Type B pancreatic cell (in vitro differentiated cells): Measurements from ENCODE around the gene EFNA4. TPM values are rescaled to one million over a fixed set of nuclear protein-coding genes. Genes with fewer than 3 reads are reported as not detected.

Experiments
- DNase-seq: peaks from one replicate; pipeline ENCODE4 v3.0.0; 2021; ENCODE audit warnings: mixed read lengths; ENCODE audit not compliant: unreplicated experiment; ENCODE audit errors: extremely low spot score
- H3K27ac Mint-ChIP-seq: 2 replicates; pipeline ENCODE4 v1.8.0; 2021; ENCODE audit warnings: mild to moderate bottlenecking, mixed read lengths
- H3K27me3 Mint-ChIP-seq: 2 replicates; pipeline ENCODE4 v1.8.0; 2021; ENCODE audit warnings: mixed read lengths
- H3K36me3 Mint-ChIP-seq: 2 replicates; pipeline ENCODE4 v1.8.0; 2021; ENCODE audit warnings: mixed read lengths
- H3K4me1 Mint-ChIP-seq: one replicate; pipeline ENCODE4 v1.8.0; 2021; ENCODE audit warnings: mixed read lengths; ENCODE audit not compliant: unreplicated experiment
- H3K4me3 Mint-ChIP-seq: 2 replicates; pipeline ENCODE4 v1.8.0; 2021; ENCODE audit warnings: mild to moderate bottlenecking, mixed read lengths
- H3K9me3 Mint-ChIP-seq: 2 replicates; pipeline ENCODE4 v1.8.0; 2021; ENCODE audit warnings: mixed read lengths
- CTCF ChIP-seq: fragments of 200-600 bp; sonication (generic); conservative IDR thresholded peaks from 2 replicates; pipeline ENCODE4 v1.5.0; 2021; ENCODE audit warnings: antibody characterized with exemption, mild to moderate bottlenecking
- total RNA-seq: library from RNA; stranded (reverse); gene quantifications from 2 replicates; pipeline ENCODE4 v1.2.1, GENCODE V29; 2021; ENCODE audit warnings: low replicate concordance

Gene EFNA4
- total RNA-seq, 1 donor from 2014 or later: 22.1 TPM

- Mint-ChIP-seq H3K36me3 (no peaks in the 10 kb centered on the region), H3K4me1 (peaks cover 16% of the 10 kb centered on the region), H3K27me3 (peaks cover 3% of the 10 kb centered on the region), H3K27ac (peak overlapping the region; percentile 78), H3K4me3 (peak overlapping the region; percentile 95), H3K9me3 (no peaks in the 10 kb centered on the region)
- peak; percentile 85 for TF ChIP-seq CTCF
- no peak for DNase-seq
Observed at GRCh38 chr1:155062702-155063411, 683 bp upstream of the EFNA4 start.

GRCh38 chr1:155064111-155064831 is 731 bp downstream of the EFNA4 start:
- peaks cover 3% of the 10 kb centered on the region for H3K27me3 Mint-ChIP-seq

GRCh38 chr1:155064832-155065429 is 1.4 kb downstream of the EFNA4 start:
- H3K27ac Mint-ChIP-seq: peak overlapping the region; percentile 69
- H3K36me3 Mint-ChIP-seq: no peaks in the 10 kb centered on the region
- no peak for DNase-seq
- TF ChIP-seq CTCF: no peak
- H3K9me3 Mint-ChIP-seq: no peaks in the 10 kb centered on the region
- H3K4me3 Mint-ChIP-seq: peak overlapping the region; percentile 89
- peaks cover 16% of the 10 kb centered on the region for H3K4me1 Mint-ChIP-seq
- H3K27me3 Mint-ChIP-seq: peaks cover 3% of the 10 kb centered on the region

More at GRCh38 chr1:155064111-155064831, 731 bp downstream of the EFNA4 start:
- Mint-ChIP-seq H3K36me3 (no peaks in the 10 kb centered on the region), H3K27ac (peak overlapping the region; percentile 69), H3K9me3 (no peaks in the 10 kb centered on the region), H3K4me3 (peak overlapping the region; percentile 89), H3K4me1 (peaks cover 16% of the 10 kb centered on the region)
- no peak for DNase-seq
- TF ChIP-seq CTCF: no peak

- no peaks in the 10 kb centered on the region for H3K9me3 Mint-ChIP-seq
- H3K27ac Mint-ChIP-seq: no peak overlapping the region
- H3K36me3 Mint-ChIP-seq: no peaks in the 10 kb centered on the region
- H3K4me3 Mint-ChIP-seq: no peak overlapping the region
- TF ChIP-seq CTCF: no peak
- H3K27me3 Mint-ChIP-seq: peaks cover 7% of the 10 kb centered on the region
- DNase-seq: no peak
- H3K4me1 Mint-ChIP-seq: peaks cover 15% of the 10 kb centered on the region
Observed at GRCh38 chr1:155066777-155067176, 3.2 kb downstream of the EFNA4 start.

GRCh38 chr1:155068599-155068998 is 5.1 kb downstream of the EFNA4 start:
- Mint-ChIP-seq H3K4me1 (peaks cover 9% of the 10 kb centered on the region), H3K27me3 (peaks cover 20% of the 10 kb centered on the region), H3K9me3 (no peaks in the 10 kb centered on the region), H3K36me3 (no peaks in the 10 kb centered on the region), H3K4me3 (peak overlapping the region; percentile 33), H3K27ac (no peak overlapping the region)
- DNase-seq: no peak
- no peak for TF ChIP-seq CTCF
